ENCODE data around the gene OPN1MW3.
"Not testable (repeated sequence)": the region's sequence is repeated elsewhere in the genome, so short reads cannot be mapped to it uniquely, and the experiment has no call there.

DNA sequence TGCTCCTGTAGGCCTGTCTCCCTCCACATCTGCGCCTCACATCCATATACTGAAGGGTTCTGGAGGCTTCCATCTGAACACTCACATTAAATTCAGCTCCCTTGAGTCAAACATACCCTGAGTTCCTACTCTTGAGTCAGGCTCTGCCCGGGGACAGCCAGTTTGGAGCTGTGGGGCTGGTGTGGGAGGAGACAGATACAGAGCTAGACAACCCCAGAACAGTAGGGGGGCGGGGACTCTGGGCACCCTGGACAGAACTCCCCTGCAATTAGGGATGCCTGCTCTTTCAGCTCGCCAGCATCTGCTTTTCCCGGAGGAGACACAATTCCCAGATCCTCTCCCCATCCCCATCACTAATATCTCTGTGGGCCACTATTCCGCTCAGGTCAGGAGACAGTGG lies 32.1 kb upstream of the OPN1MW3 start:
- TF ChIP-seq EP300 (conservative IDR thresholded peaks at IDR 0.05; ENCODE audit: poor library complexity, severe bottlenecking); CTCF (IDR thresholded peaks at IDR 0.05; ENCODE audit: poor library complexity, severe bottlenecking); EZH2 (IDR thresholded peaks at IDR 0.05; ENCODE audit: borderline replicate concordance, insufficient read depth, low read length, poor library complexity, severe bottlenecking); POLR2AphosphoS5 (IDR thresholded peaks at IDR 0.05): not testable (repeated sequence)
